IPS-15b (cell line): ENCODE results near the gene NHLH1.

ENCODE experiments used
- H3K27me3 ChIP-seq: one replicate; pipeline ENCODE4 v1.6.1; 2013; ENCODE audit warnings: low read length; ENCODE audit not compliant: control insufficient read depth, insufficient read depth
- H3K36me3 ChIP-seq: one replicate; pipeline ENCODE4 v1.6.1; 2013; ENCODE audit warnings: low read length; ENCODE audit not compliant: control insufficient read depth, insufficient read depth
- H3K4me1 ChIP-seq: one replicate; pipeline ENCODE4 v1.6.1; 2013; ENCODE audit warnings: mild to moderate bottlenecking, low read length; ENCODE audit not compliant: control insufficient read depth, insufficient read depth
- H3K4me3 ChIP-seq: one replicate; pipeline ENCODE4 v1.5.1; 2013; ENCODE audit warnings: low read depth, low read length
- H3K9ac ChIP-seq: one replicate; pipeline ENCODE4 v1.6.1; 2013; ENCODE audit warnings: low read depth, mild to moderate bottlenecking, low read length
- H3K9me3 ChIP-seq: one replicate; pipeline ENCODE4 v1.6.1; 2013; ENCODE audit warnings: mild to moderate bottlenecking, low read length; ENCODE audit not compliant: control insufficient read depth, insufficient read depth

NHLH1 gene

DNA sequence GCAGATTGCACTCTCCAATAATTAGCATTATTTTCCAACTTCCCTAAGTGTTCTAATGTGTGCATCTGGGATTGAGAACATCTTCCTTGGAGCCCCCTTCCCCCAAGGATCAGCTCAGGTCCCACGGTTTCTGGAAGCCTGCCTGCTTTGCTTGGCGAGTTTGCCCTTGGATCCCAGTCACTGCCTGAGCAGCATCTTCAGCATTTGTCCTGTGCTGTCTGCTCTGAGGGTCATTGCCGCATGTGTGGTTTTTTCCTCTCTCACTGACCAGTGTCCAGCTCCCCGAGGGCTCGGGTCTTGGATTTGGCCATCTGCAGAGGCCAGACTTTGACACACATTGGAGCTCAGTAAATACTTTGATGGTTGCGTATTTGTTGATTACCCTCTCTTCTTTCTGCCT is 51.6 kb downstream of the NHLH1 start:
- no peaks in the 10 kb centered on the region for H3K27me3 ChIP-seq
- peaks cover 47% of the 10 kb centered on the region for H3K36me3 ChIP-seq
- H3K9ac ChIP-seq, result no peak overlapping the region

DNA sequence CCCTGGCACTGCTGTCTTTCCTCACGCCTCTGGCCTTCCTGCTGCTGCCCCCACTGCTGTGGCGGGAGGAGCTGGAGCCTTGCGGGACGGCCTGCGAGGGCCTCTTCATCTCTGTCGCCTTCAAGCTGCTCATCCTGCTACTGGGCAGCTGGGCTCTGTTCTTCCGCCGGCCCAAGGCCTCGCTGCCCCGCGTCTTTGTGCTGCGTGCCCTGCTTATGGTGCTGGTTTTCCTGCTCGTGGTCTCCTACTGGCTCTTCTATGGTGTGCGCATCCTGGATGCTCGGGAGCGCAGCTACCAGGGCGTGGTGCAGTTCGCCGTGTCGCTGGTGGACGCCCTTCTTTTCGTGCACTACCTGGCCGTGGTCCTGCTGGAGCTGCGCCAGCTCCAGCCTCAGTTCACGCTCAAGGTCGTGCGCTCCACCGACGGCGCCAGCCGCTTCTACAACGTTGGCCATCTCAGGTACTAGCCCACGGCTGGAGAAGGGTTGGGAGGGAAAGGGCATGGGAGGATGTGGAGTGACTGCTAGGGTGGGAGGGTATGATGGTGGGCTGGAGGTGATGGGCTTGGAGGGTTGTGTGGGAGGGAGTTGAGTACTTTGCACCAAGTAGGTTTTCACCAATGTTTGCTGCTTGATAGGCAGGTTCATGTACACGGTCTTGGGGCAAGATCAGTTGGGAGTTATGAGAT is 52.4 kb downstream of the NHLH1 start:
- Histone ChIP-seq H3K27me3 (no peaks in the 10 kb centered on the region), H3K4me1 (no peaks in the 10 kb centered on the region), H3K9me3 (no peaks in the 10 kb centered on the region), H3K36me3 (peaks cover 50% of the 10 kb centered on the region), H3K4me3 (no peak overlapping the region), H3K9ac (no peak overlapping the region)

More for the DNA sequence above, 51.6 kb downstream of the NHLH1 start:
- H3K4me3 ChIP-seq, result no peak overlapping the region
- no peaks in the 10 kb centered on the region for H3K4me1 ChIP-seq
- H3K9me3 ChIP-seq, result no peaks in the 10 kb centered on the region

DNA sequence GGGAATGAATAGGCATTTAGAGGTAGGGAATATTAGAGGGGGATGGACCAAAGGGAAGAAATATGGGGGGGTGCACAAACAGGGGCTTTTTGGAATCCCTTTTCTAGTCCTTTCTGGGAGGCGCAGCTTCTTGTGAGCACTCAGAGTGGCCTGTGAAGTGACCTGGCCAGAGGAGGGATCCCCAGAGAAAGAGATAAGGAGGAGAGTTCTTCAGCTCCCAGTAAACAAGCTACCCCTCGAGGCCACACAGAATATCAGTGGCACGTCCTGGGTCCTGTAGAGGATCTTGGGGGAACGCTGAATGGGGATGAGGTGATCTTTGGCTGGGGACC is 52.9 kb downstream of the NHLH1 start:
- no peaks in the 10 kb centered on the region for H3K9me3 ChIP-seq
- no peaks in the 10 kb centered on the region for H3K27me3 ChIP-seq
- H3K4me1 ChIP-seq, result no peaks in the 10 kb centered on the region
- peaks cover 53% of the 10 kb centered on the region for H3K36me3 ChIP-seq
- no peak overlapping the region for H3K9ac ChIP-seq
- H3K4me3 ChIP-seq, result no peak overlapping the region

DNA sequence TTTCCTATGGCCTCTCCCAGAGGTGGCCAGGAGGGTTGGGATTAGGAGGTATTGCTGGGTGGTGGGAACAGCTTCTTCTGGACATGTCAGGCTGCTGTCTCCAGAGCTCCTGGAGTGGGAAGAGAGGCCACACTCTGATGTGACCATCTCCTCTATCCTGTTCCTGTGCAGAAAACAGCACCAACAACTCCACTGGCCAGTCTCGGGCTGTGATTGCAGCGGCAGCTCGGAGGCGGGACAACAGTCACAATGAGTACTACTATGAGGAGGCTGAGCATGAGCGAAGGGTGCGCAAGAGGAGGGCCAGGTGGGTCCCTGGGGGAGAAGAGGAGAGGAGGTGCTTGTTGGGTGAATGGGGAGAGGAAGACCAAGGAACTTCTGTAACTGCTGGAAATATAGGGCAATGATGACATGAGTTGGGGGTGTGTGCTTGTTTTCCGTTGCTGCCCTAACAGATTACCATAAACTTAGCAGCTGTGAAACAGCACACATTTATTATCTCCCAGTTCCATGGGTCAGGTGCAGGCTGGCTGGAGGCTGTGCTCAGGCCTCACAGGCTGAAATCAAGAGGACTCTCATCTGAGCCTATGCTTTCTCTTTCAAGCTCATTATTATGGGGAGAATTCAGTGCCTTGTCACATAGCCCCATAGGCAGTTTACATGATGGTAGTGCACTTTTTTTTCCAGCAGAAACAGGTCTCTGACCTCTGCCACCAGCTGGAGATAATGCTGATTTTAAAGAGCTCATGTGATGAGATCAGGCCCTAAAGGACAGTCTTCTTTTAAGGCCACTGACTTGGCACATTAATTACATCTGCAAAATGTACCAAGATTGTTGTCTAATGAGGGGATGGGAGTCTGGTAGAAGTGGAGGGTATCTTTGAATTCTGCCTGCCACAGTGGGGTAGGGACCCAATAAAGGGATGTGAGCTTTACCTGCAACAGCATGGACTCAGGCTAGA is 54.3 kb downstream of the NHLH1 start:
- Histone ChIP-seq H3K4me1 (no peaks in the 10 kb centered on the region), H3K9me3 (no peaks in the 10 kb centered on the region), H3K4me3 (no peak overlapping the region), H3K27me3 (no peaks in the 10 kb centered on the region), H3K9ac (no peak overlapping the region), H3K36me3 (peaks cover 57% of the 10 kb centered on the region)

DNA sequence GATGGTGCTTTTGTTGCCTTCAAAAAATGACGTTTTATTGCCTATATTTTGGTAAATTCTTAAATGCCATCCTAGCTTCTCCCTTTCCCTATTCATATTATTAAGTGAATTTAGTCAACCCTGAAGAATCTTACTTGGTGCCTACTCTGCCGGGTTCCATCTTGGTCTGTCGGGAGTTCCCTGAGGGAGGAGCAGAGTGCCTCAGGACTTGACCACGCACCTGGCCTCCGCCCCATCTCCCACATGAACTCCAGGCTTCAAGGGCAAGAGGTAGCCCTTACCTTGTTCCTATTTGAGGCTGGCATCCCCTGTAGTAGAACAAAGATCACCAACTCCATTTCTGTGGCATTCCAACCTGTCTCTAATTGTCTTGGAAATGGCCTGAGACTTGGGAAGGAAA is 55.0 kb downstream of the NHLH1 start:
- no peak overlapping the region for H3K9ac ChIP-seq
- H3K27me3 ChIP-seq, result no peaks in the 10 kb centered on the region
- H3K36me3 ChIP-seq, result peaks cover 57% of the 10 kb centered on the region
- no peak overlapping the region for H3K4me3 ChIP-seq
- no peaks in the 10 kb centered on the region for H3K9me3 ChIP-seq
- no peaks in the 10 kb centered on the region for H3K4me1 ChIP-seq
